ES-I3 (cell line): ENCODE results near the gene TBC1D21.

Source experiments
- H3K36me3 ChIP-seq: 2 replicates; pipeline ENCODE4 v1.6.1; 2013; ENCODE audit warnings: mild to moderate bottlenecking, low read length, control low read depth, moderate library complexity; ENCODE audit not compliant: insufficient read depth
- H3K4me1 ChIP-seq: 2 replicates; pipeline ENCODE4 v1.6.1; 2013; ENCODE audit warnings: mild to moderate bottlenecking, control low read depth, low read length; ENCODE audit not compliant: insufficient read depth
- H3K9ac ChIP-seq: 2 replicates; pipeline ENCODE4 v1.6.1; 2013; ENCODE audit warnings: low read depth, mild to moderate bottlenecking, low read length, moderate library complexity
- H3K9me3 ChIP-seq: 2 replicates; pipeline ENCODE4 v1.6.1; 2013; ENCODE audit warnings: mild to moderate bottlenecking, low read length, moderate library complexity; ENCODE audit not compliant: control insufficient read depth, insufficient read depth

The TBC1D21 gene

GRCh38 chr15:73921254-73921925 lies 48.0 kb downstream of the TBC1D21 start:
- Histone ChIP-seq H3K9ac (no peak overlapping the region), H3K9me3 (no peaks in the 10 kb centered on the region), H3K36me3 (peaks cover 2% of the 10 kb centered on the region; the same call in 1 of the 2 replicates), H3K4me1 (peaks cover 40% of the 10 kb centered on the region)

- Histone ChIP-seq H3K9me3 (no peaks in the 10 kb centered on the region), H3K9ac (peak overlapping the region; percentile 30), H3K4me1 (peaks cover 40% of the 10 kb centered on the region), H3K36me3 (peaks cover 2% of the 10 kb centered on the region; the same call in 1 of the 2 replicates)
These were observed 49.1 kb downstream of the TBC1D21 start for GRCh38 chr15:73922186-73923151.

GRCh38 chr15:73923156-73923487 lies 49.8 kb downstream of the TBC1D21 start:
- Histone ChIP-seq H3K36me3 (peaks cover 2% of the 10 kb centered on the region; the same call in 1 of the 2 replicates), H3K9me3 (no peaks in the 10 kb centered on the region), H3K4me1 (peaks cover 40% of the 10 kb centered on the region), H3K9ac (peak overlapping the region; percentile 25)

GRCh38 chr15:73923488-73924164 lies 50.3 kb downstream of the TBC1D21 start:
- Histone ChIP-seq H3K9me3 (no peaks in the 10 kb centered on the region), H3K36me3 (peaks cover 2% of the 10 kb centered on the region; the same call in 1 of the 2 replicates), H3K9ac (no peak overlapping the region), H3K4me1 (peaks cover 40% of the 10 kb centered on the region)

GRCh38 chr15:73924171-73924921 lies 51.0 kb downstream of the TBC1D21 start:
- H3K36me3 ChIP-seq, result no peaks in the 10 kb centered on the region
- H3K9me3 ChIP-seq, result no peaks in the 10 kb centered on the region
- H3K9ac ChIP-seq, result peak overlapping the region; percentile 24; the same call in 1 of the 2 replicates
- H3K4me1 ChIP-seq, result peaks cover 40% of the 10 kb centered on the region

GRCh38 chr15:73925848-73926218 lies 52.5 kb downstream of the TBC1D21 start:
- no peaks in the 10 kb centered on the region for H3K36me3 ChIP-seq
- peaks cover 40% of the 10 kb centered on the region for H3K4me1 ChIP-seq
- no peaks in the 10 kb centered on the region for H3K9me3 ChIP-seq
- peak overlapping the region; percentile 81; the same call in 1 of the 2 replicates for H3K9ac ChIP-seq

GRCh38 chr15:73926219-73927002 lies 53.0 kb downstream of the TBC1D21 start, which contains the start of gene LOXL1:
LOXL1 (plus strand) TSS chr15:73926462; CDS start chr15:73926784, 322 bp downstream.
- peaks cover 38% of the 10 kb centered on the region for H3K4me1 ChIP-seq
- no peaks in the 10 kb centered on the region for H3K36me3 ChIP-seq
- peak within 1 kb of the TSS; percentile 81 for H3K9ac ChIP-seq
- H3K9me3 ChIP-seq, result no peaks in the 10 kb centered on the region

- H3K36me3 ChIP-seq, result no peaks in the 10 kb centered on the region
- peaks cover 32% of the 10 kb centered on the region for H3K4me1 ChIP-seq
- H3K9me3 ChIP-seq, result no peaks in the 10 kb centered on the region
- peak overlapping the region; percentile 81 for H3K9ac ChIP-seq
These were observed 53.7 kb downstream of the TBC1D21 start for GRCh38 chr15:73927003-73927475.

- H3K9ac ChIP-seq, result peak overlapping the region; percentile 81
- peaks cover 31% of the 10 kb centered on the region for H3K4me1 ChIP-seq
- no peaks in the 10 kb centered on the region for H3K9me3 ChIP-seq
- H3K36me3 ChIP-seq, result no peaks in the 10 kb centered on the region
These were observed 54.3 kb downstream of the TBC1D21 start for GRCh38 chr15:73927476-73928240.

GRCh38 chr15:73928241-73928579 lies 54.8 kb downstream of the TBC1D21 start:
- peak overlapping the region; percentile 81; the same call in 1 of the 2 replicates for H3K9ac ChIP-seq
- no peaks in the 10 kb centered on the region for H3K36me3 ChIP-seq
- H3K4me1 ChIP-seq, result peaks cover 27% of the 10 kb centered on the region
- no peaks in the 10 kb centered on the region for H3K9me3 ChIP-seq

- H3K9ac ChIP-seq, result no peak overlapping the region
- H3K9me3 ChIP-seq, result no peaks in the 10 kb centered on the region
- no peaks in the 10 kb centered on the region for H3K36me3 ChIP-seq
- peaks cover 19% of the 10 kb centered on the region for H3K4me1 ChIP-seq
These were observed 55.7 kb downstream of the TBC1D21 start for GRCh38 chr15:73928971-73929627.

- no peaks in the 10 kb centered on the region for H3K9me3 ChIP-seq
- H3K36me3 ChIP-seq, result no peaks in the 10 kb centered on the region
- peaks cover 12% of the 10 kb centered on the region for H3K4me1 ChIP-seq
- H3K9ac ChIP-seq, result no peak overlapping the region
These were observed 57.0 kb downstream of the TBC1D21 start for GRCh38 chr15:73930371-73930770.
